Measurements from ENCODE around the gene TARS3.

DNA sequence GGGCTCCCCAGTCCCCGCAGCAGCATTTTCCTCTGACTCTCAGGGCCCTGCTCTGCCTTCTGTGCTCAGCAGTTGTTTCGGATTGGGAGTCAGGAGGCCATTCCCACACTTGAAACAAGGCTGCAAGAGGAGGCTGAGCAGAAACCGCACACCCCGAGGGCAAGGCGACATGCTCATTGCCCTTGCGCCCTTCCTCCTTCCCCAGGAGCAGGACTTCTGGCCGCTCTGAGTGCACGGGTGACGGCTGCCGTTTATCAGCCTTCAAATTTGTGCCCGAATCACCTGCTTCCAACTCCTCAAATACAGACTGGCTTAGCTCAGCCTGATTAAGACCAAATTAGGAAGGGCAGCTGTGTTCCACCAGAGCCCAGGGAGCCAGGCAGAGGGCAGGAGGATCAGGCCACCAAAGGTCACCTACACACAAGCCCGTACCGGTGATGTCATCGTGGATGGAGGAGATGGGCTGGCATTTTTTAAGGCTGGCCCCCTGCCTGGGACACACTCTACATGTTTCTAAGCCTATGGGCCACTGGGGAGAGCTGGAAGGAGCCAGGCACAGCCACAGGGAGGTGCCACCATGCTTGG lies 110.2 kb downstream of the TARS3 start:
- TF ChIP-seq, protein P1, sequence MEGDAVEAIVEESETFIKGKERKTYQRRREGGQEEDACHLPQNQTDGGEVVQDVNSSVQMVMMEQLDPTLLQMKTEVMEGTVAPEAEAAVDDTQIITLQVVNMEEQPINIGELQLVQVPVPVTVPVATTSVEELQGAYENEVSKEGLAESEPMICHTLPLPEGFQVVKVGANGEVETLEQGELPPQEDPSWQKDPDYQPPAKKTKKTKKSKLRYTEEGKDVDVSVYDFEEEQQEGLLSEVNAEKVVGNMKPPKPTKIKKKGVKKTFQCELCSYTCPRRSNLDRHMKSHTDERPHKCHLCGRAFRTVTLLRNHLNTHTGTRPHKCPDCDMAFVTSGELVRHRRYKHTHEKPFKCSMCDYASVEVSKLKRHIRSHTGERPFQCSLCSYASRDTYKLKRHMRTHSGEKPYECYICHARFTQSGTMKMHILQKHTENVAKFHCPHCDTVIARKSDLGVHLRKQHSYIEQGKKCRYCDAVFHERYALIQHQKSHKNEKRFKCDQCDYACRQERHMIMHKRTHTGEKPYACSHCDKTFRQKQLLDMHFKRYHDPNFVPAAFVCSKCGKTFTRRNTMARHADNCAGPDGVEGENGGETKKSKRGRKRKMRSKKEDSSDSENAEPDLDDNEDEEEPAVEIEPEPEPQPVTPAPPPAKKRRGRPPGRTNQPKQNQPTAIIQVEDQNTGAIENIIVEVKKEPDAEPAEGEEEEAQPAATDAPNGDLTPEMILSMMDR (IDR thresholded peaks at IDR 0.05), result no peak
- TF ChIP-seq EZH2 (IDR thresholded peaks at IDR 0.05) (no peak), EZH2phosphoT487 (IDR thresholded peaks at IDR 0.05) (no peak)
